ENCODE results near the gene MAML3.

- TF ChIP-seq CTCF (IDR thresholded peaks at IDR 0.05) (no peak), EP300 (IDR thresholded peaks at IDR 0.05) (no peak)
Observed at GRCh38 chr4:139912445-139912844, 241.5 kb downstream of the MAML3 start.
